ENCODE results near the gene NADSYN1. TPM values are rescaled to one million over a fixed set of nuclear protein-coding genes. Genes with fewer than 3 reads are reported as not detected.
"Not testable (repeated sequence)": the region's sequence is repeated elsewhere in the genome, so short reads cannot be mapped to it uniquely, and the experiment has no call there.

The NADSYN1 gene
- total RNA-seq, 1 donor from 2014 or later = 91.3 TPM

GRCh38 chr11:71410363-71410966, 42.5 kb upstream of the NADSYN1 start:
- Histone ChIP-seq H3K4me1 (no peaks in the 10 kb centered on the region), H3K27ac (no peak overlapping the region), H3K36me3 (no peaks in the 10 kb centered on the region), H3K27me3 (peaks cover 4% of the 10 kb centered on the region), H3K9me3 (no peaks in the 10 kb centered on the region), H3K4me3 (no peak overlapping the region)
- ATAC-seq = no peak
- no peak for TF ChIP-seq CTCF (IDR thresholded peaks at IDR 0.05)
- intact Hi-C loops (cut with DNase I) = no loop called here
- DNase-seq = no peak

GRCh38 chr11:71414645-71415044, 38.4 kb upstream of the NADSYN1 start:
- Histone ChIP-seq H3K4me3 (no peak overlapping the region), H3K9me3 (no peaks in the 10 kb centered on the region), H3K27ac (no peak overlapping the region), H3K4me1 (no peaks in the 10 kb centered on the region), H3K27me3 (peaks cover 4% of the 10 kb centered on the region), H3K36me3 (no peaks in the 10 kb centered on the region)
- no peak for TF ChIP-seq CTCF (IDR thresholded peaks at IDR 0.05)
- intact Hi-C loops (cut with DNase I) = no loop called here
- no peak for ATAC-seq
- no peak for DNase-seq

- DNase-seq (no peak), ATAC-seq (no peak)
- H3K27ac ChIP-seq = no peak overlapping the region
- no peaks in the 10 kb centered on the region for H3K4me1 ChIP-seq
- H3K4me3 ChIP-seq = no peak overlapping the region
- peaks cover 3% of the 10 kb centered on the region for H3K27me3 ChIP-seq
- TF ChIP-seq CTCF (IDR thresholded peaks at IDR 0.05) = no peak
- no peaks in the 10 kb centered on the region for H3K9me3 ChIP-seq
- intact Hi-C loops (cut with DNase I) = no loop called here
- no peaks in the 10 kb centered on the region for H3K36me3 ChIP-seq
These were observed 34.4 kb upstream of the NADSYN1 start for GRCh38 chr11:71418643-71419042.

- ATAC-seq = peak; percentile 91
- TF ChIP-seq CTCF (IDR thresholded peaks at IDR 0.05) = peak; percentile 69
These were observed 32.4 kb upstream of the NADSYN1 start for GRCh38 chr11:71420455-71421241.

GRCh38 chr11:71421392-71421950, 31.5 kb upstream of the NADSYN1 start:
- intact Hi-C loops (cut with DNase I) = no loop called here
- TF ChIP-seq CTCF (IDR thresholded peaks at IDR 0.05) = no peak
- H3K9me3 ChIP-seq = no peaks in the 10 kb centered on the region
- peaks cover 4% of the 10 kb centered on the region for H3K27me3 ChIP-seq
- no peak overlapping the region for H3K27ac ChIP-seq
- ATAC-seq (no peak), DNase-seq (peak; percentile 37)
- no peaks in the 10 kb centered on the region for H3K36me3 ChIP-seq
- no peaks in the 10 kb centered on the region for H3K4me1 ChIP-seq
- H3K4me3 ChIP-seq = no peak overlapping the region

More at GRCh38 chr11:71420455-71421241, 32.4 kb upstream of the NADSYN1 start:
- Histone ChIP-seq H3K9me3 (no peaks in the 10 kb centered on the region), H3K4me3 (no peak overlapping the region), H3K36me3 (no peaks in the 10 kb centered on the region), H3K27ac (no peak overlapping the region), H3K4me1 (no peaks in the 10 kb centered on the region), H3K27me3 (peaks cover 4% of the 10 kb centered on the region)
- no peak for DNase-seq
- intact Hi-C loops (cut with DNase I) = no loop called here

GRCh38 chr11:71422318-71422717, 30.7 kb upstream of the NADSYN1 start:
- H3K4me1 ChIP-seq; intact Hi-C loops (cut with DNase I); H3K9me3 ChIP-seq; DNase-seq; H3K27me3 ChIP-seq; H3K36me3 ChIP-seq; H3K4me3 ChIP-seq; H3K27ac ChIP-seq; ATAC-seq: not testable (repeated sequence)

Data from upper lobe of right lung (tissue), 1 donor.